Suppressor macrophage treated with lipopolysaccharide for 4 hours (primary cell): ENCODE results near the gene PNMA6F.
"Not testable (repeated sequence)": the region's sequence is repeated elsewhere in the genome, so short reads cannot be mapped to it uniquely, and the experiment has no call there.

Source experiments
- DNase-seq: peaks from one replicate; pipeline ENCODE4 v3.0.0-alpha.2; 2020

The PNMA6F gene

GRCh38 chrX:153301746-153302145 lies 19.8 kb downstream of the PNMA6F start:
- DNase-seq = no peak

GRCh38 chrX:153299855-153300254 lies 21.7 kb downstream of the PNMA6F start:
- DNase-seq = no peak

GRCh38 chrX:153297376-153297775 lies 24.2 kb downstream of the PNMA6F start:
- no peak for DNase-seq

DNA sequence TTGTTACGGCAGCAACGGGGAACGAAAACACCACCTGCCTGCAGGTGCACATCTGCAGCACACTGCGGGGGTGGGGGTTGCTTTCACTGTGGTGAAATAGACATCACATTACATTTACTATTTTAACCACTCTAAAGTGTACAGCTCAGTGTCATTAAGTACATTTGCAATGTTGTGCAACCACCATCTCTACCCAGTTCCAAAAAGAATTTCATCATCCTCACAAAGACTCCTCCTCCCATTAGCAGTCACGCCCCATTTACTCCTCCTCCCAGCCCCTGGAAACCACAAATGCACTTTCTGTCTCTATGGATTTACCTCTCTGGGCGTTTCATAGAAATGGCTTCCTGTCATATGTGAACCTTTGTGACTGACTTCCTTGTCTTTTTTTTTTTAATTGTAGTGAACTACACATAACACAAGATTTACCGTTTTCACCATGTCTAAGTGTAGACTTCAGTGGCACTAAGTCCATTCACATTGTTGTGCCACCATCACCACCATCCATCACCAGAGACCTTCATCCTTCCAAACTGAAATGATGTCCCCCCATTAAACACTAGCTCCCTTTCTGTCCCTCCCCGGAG lies 28.0 kb downstream of the PNMA6F start:
- DNase-seq = not testable (repeated sequence)

GRCh38 chrX:153288807-153289206 lies 32.8 kb downstream of the PNMA6F start:
- not testable (repeated sequence) for DNase-seq

DNA sequence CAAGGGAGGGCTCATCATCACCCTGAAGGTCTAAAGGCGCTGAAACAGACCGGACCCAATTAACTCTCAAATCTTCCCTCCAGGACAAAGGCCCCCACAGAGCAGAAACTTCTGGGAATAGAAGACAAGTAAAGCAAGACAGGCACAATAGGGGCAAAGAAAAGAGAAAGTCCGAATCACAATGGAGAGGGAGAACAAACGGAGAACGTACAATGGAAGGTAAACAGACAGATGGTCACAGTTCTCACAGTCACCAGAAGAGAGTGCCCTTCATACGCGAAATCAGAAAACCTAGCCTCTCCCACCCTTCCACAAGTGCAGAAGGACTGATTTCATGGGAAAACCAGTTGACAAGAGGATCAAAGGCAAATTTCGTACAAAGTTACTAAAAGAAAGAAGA lies 35.9 kb downstream of the PNMA6F start:
- DNase-seq = not testable (repeated sequence)

GRCh38 chrX:153283982-153284381 lies 37.6 kb downstream of the PNMA6F start:
- DNase-seq = not testable (repeated sequence)

- not testable (repeated sequence) for DNase-seq
Measured at GRCh38 chrX:153281784-153282183, 39.8 kb downstream of the PNMA6F start.

GRCh38 chrX:153279304-153279703 lies 42.3 kb downstream of the PNMA6F start:
- DNase-seq = not testable (repeated sequence)

GRCh38 chrX:153276049-153276448 lies 45.5 kb downstream of the PNMA6F start:
- DNase-seq = not testable (repeated sequence)

DNA sequence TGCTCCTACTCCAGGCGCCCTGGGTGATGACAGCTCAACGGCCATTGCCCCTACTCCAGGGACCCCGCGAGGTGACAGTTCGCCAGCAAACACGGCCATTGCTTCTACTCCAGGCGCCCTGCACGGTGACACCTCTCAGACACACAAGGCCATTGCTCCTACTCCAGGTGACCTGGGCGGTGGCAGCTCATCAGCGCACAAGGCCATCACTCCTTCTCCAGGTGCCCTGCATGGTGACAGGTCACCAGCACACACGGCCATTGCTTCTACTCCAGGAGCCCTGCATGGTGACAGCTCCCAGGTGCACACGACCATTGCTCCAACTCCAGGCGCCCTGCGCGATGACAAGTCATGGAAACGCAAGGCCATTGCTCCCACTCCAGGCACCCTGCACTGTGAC lies 46.1 kb downstream of the PNMA6F start:
- DNase-seq = not testable (repeated sequence)

DNA sequence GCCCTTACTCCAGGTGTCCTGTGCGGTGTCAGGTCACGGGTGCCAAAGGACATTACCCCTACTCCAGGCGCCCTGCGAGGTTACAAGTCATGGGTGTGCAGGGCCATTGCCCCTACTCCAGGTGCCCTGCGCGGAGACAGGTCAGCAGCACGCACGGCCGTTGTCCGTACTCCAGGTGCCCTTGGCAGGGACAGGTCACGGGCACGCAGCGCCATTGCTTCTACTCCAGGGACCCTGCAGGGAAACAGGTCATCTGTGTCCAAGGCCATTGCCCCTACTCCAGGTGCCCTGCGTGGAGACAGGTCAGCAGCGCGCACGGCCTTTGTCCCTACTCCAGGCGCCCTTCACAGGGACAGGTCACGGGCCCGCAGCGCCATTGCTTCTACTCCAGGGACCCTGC lies 49.0 kb downstream of the PNMA6F start:
- not testable (repeated sequence) for DNase-seq

- not testable (repeated sequence) for DNase-seq
Measured at GRCh38 chrX:153272070-153272469, 49.5 kb downstream of the PNMA6F start.
